Cardiac muscle cell (in vitro differentiated cells and primary cell): Measurements from ENCODE around the gene COL26A1. TPM values are rescaled to one million over a fixed set of nuclear protein-coding genes. Genes with fewer than 3 reads are reported as not detected.

Source experiments
- DNase-seq, 2 donors: peaks; one replicate each; pipeline versions ENCODE4 v3.0.0 to v3.0.0-alpha.2; 2010 to 2017; ENCODE audit warnings: low read depth in 1 of 2, low spot score in 1 of 2
- H3K27ac ChIP-seq: fragments of 200-600 bp; sonication (generic); 2 replicates; pipeline ENCODE4 v1.5.1; 2016
- H3K27me3 ChIP-seq: fragments of 200-600 bp; sonication (generic); 2 replicates; pipeline ENCODE4 v1.6.0; 2016; ENCODE audit warnings: control low read depth
- H3K36me3 ChIP-seq: fragments of 200-600 bp; sonication (generic); 2 replicates; pipeline ENCODE4 v1.5.1; 2016; ENCODE audit warnings: control low read depth
- H3K4me1 ChIP-seq: fragments of 200-600 bp; sonication (generic); 2 replicates; pipeline ENCODE4 v1.8.1; 2017; ENCODE audit warnings: low read depth, mild to moderate bottlenecking, mixed run types
- H3K4me3 ChIP-seq: fragments of 200-600 bp; sonication (generic); 2 replicates; pipeline ENCODE4 v1.5.1; 2016; ENCODE audit warnings: mild to moderate bottlenecking
- H3K9me3 ChIP-seq: fragments of 200-600 bp; sonication (generic); 2 replicates; pipeline ENCODE4 v1.5.1; 2017; ENCODE audit warnings: low read depth, mild to moderate bottlenecking, control low read depth
- polyA plus RNA-seq: library from polyadenylated mRNA; unstranded; fragments of >200 nt; fragmentation: Nextera tagmentation; extraction: Ambion mirVana; gene quantifications from 2 replicates; pipeline ENCODE4 v1.2.1, GENCODE V29; 2016
- total RNA-seq: library from RNA; depleted of rRNA; stranded (reverse); fragments of >200 nt; gene quantifications from 2 replicates; pipeline ENCODE4 v1.2.3, GENCODE V29; 2016
- TF ChIP-seq, protein P1 (sequence below): IDR thresholded peaks from 2 replicates; pipeline ENCODE4 v1.5.1; 2012; ENCODE audit warnings: low read depth, mild to moderate bottlenecking, low read length

Gene COL26A1
- total and polyA plus RNA-seq, 2 experiments from 2014 or later = 12.5 to 44.8 TPM

DNA sequence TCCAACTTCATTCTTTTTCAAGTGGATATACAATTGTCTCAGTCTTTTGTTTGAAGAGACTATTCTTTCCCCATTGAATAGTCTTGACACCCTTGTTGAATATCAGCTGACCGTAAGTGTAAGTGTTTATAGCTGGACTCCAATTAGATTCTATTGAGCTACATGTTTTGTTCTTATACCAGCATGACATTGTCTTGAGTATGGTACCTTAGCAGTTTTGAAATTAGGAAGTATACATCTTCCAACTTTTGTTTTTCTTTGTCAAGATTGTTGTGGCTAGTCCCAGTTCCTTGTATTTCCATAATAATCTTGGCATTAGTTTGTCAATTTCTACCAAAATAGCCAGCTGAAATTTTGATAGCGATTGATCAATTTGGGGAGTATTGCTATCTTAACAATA, 209.5 kb downstream of the COL26A1 start:
- DNase-seq = no peak
- H3K27me3 ChIP-seq = no peaks in the 10 kb centered on the region
- H3K4me3 ChIP-seq = no peak overlapping the region
- TF ChIP-seq, protein P1, sequence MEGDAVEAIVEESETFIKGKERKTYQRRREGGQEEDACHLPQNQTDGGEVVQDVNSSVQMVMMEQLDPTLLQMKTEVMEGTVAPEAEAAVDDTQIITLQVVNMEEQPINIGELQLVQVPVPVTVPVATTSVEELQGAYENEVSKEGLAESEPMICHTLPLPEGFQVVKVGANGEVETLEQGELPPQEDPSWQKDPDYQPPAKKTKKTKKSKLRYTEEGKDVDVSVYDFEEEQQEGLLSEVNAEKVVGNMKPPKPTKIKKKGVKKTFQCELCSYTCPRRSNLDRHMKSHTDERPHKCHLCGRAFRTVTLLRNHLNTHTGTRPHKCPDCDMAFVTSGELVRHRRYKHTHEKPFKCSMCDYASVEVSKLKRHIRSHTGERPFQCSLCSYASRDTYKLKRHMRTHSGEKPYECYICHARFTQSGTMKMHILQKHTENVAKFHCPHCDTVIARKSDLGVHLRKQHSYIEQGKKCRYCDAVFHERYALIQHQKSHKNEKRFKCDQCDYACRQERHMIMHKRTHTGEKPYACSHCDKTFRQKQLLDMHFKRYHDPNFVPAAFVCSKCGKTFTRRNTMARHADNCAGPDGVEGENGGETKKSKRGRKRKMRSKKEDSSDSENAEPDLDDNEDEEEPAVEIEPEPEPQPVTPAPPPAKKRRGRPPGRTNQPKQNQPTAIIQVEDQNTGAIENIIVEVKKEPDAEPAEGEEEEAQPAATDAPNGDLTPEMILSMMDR = no peak
- no peaks in the 10 kb centered on the region for H3K4me1 ChIP-seq
- no peaks in the 10 kb centered on the region for H3K36me3 ChIP-seq
- peaks cover 3% of the 10 kb centered on the region for H3K9me3 ChIP-seq
- no peak overlapping the region for H3K27ac ChIP-seq

DNA sequence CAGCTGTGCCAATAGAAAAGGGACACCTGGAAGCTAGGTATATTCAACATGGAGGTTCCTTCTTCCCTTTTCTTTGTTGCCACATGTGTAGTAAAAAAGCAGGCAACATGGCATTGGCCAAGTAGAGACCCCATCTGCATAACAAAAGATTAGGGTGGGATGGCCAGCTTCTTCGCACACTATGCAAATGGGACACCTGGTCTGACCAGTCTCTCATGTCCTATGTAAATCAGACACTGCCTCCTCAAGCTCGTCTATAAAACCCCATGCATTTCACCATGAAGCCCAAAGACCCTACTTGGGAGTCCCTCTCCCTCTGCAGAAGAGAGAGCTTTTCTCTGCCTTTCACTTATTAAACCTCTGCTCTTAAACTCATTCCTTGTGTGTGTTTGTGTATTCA, 212.5 kb downstream of the COL26A1 start:
- Histone ChIP-seq H3K4me1 (no peaks in the 10 kb centered on the region), H3K4me3 (no peak overlapping the region), H3K9me3 (peaks cover 3% of the 10 kb centered on the region), H3K27ac (no peak overlapping the region), H3K27me3 (no peaks in the 10 kb centered on the region), H3K36me3 (no peaks in the 10 kb centered on the region)
- DNase-seq = no peak
- TF ChIP-seq, protein P1 = no peak

DNA sequence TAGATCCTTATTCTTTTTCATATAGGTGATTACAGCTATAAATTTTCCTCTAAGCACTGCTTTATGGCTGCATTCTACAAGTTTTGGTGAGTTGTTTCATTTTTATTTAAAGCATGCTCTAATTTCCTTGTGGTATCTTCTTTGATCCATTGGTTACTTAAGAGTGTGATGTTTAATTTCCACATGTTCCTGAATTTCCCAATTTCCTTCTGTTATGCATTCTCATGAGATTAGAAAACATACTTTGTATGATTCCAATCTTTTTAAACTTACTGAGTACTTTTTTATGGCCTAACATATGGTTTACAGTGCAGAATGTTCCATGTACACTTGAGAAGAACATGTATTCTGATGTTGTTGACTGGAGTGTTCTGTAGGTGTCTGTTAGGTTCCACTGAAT, 213.0 kb downstream of the COL26A1 start:
- peaks cover 3% of the 10 kb centered on the region for H3K9me3 ChIP-seq
- H3K36me3 ChIP-seq = no peaks in the 10 kb centered on the region
- H3K4me3 ChIP-seq = no peak overlapping the region
- H3K4me1 ChIP-seq = no peaks in the 10 kb centered on the region
- peak in 1 of 2 donors; percentile 29 for DNase-seq
- TF ChIP-seq, protein P1 = no peak
- no peaks in the 10 kb centered on the region for H3K27me3 ChIP-seq
- no peak overlapping the region for H3K27ac ChIP-seq

DNA sequence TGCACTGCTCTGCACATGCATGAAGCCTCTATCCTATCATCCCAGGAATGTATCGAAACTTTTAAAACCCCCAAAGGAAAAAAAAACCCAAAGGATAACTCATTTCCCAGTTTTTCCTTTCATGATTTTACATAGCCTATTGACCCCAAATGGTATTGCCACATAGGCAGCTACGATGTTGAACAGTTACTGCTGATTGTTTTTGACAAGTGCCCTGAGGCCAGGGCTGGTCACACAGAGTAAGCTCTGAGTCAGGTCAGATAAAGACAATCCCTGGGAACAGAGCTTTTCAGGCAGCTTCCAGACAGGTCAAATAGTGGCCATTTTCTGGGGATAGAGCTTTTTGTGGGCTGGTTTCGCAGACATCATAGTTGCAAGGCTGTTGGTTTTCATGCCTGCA, 214.3 kb downstream of the COL26A1 start:
- Histone ChIP-seq H3K36me3 (no peaks in the 10 kb centered on the region), H3K9me3 (no peaks in the 10 kb centered on the region), H3K27me3 (no peaks in the 10 kb centered on the region), H3K4me1 (no peaks in the 10 kb centered on the region), H3K27ac (no peak overlapping the region), H3K4me3 (no peak overlapping the region)
- no peak for DNase-seq
- TF ChIP-seq, protein P1 = no peak

DNA sequence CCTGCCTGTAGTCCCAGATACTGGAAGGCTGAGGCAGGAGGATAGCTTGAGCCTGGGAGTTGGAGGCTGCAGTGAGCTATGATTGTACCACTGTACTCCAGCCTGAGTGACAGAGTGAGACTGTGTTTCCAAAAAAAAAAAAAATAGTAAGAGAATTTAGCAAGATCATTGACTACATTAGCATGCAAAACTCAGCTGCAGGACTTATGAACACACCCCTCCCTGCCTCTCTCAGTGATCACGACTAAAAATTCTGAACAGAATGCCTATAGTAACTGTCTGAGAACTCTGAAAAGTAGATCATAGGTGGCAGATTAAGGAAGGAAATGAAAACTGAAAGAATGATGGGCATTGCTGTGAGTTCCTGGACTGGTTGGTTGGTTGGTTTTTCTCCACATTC, 215.9 kb downstream of the COL26A1 start:
- no peak overlapping the region for H3K4me3 ChIP-seq
- TF ChIP-seq, protein P1 = no peak

DNA sequence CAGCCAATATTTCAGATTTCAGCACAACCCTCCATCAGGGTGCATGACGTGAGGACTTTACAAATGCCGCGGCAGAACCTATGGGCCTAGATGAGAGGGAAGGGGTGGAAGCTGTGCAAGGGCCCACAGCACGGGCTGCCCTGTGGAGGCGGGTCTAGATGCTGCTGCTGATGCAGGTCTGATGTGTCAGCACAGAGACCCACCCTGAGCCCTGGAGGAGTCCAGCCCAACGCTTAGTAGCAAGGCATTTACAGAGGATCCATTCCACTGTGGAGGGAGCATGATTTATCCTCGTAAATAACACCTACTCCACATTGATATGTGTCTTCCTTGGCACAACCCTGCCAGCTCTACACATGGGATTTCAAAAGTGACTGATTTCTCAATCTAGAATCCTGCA, 217.9 kb downstream of the COL26A1 start:
- Histone ChIP-seq H3K9me3 (no peaks in the 10 kb centered on the region), H3K36me3 (no peaks in the 10 kb centered on the region), H3K4me3 (no peak overlapping the region), H3K4me1 (no peaks in the 10 kb centered on the region), H3K27ac (no peak overlapping the region), H3K27me3 (no peaks in the 10 kb centered on the region)
- TF ChIP-seq, protein P1 = no peak
- no peak for DNase-seq

More for the DNA sequence above, 215.9 kb downstream of the COL26A1 start:
- no peaks in the 10 kb centered on the region for H3K36me3 ChIP-seq
- H3K4me1 ChIP-seq = no peaks in the 10 kb centered on the region
- DNase-seq = no peak
- H3K9me3 ChIP-seq = no peaks in the 10 kb centered on the region
- no peaks in the 10 kb centered on the region for H3K27me3 ChIP-seq
- H3K27ac ChIP-seq = no peak overlapping the region
